DND-41 (cell line): Measurements from ENCODE around the gene NPPA.

Experiments used
- EZH2 ChIP-seq: IDR thresholded peaks from 3 replicates; pipeline ENCODE4 v1.6.1; 2012; ENCODE audit warnings: borderline replicate concordance, low read depth, mild to moderate bottlenecking, moderate library complexity, low read length, inconsistent platforms; ENCODE audit not compliant: severe bottlenecking
- TF ChIP-seq, protein P1 (sequence below): IDR thresholded peaks from 2 replicates; pipeline ENCODE4 v1.5.1; 2012; ENCODE audit warnings: borderline replicate concordance, low read length, moderate library complexity, mild to moderate bottlenecking; ENCODE audit not compliant: poor library complexity, severe bottlenecking; ENCODE audit errors: extremely low read depth

DNA sequence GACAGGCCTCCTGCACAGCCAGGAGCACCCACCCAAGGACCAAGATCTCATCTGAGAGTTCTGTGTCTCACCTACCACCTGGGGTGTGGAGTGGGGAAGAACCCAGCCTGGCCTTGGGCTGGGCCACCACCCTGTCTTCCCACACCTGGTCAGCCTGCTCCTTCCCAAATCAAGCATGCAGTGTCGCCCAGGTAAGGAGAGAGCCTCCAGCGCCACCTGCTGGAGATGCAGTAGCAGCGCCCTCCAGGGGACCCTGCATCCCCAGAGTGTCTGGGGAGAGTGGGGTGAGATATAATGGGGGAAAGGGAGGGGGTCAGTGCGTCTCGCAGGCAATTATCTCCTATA is 46.3 kb upstream of the NPPA start:
- TF ChIP-seq, protein P1, sequence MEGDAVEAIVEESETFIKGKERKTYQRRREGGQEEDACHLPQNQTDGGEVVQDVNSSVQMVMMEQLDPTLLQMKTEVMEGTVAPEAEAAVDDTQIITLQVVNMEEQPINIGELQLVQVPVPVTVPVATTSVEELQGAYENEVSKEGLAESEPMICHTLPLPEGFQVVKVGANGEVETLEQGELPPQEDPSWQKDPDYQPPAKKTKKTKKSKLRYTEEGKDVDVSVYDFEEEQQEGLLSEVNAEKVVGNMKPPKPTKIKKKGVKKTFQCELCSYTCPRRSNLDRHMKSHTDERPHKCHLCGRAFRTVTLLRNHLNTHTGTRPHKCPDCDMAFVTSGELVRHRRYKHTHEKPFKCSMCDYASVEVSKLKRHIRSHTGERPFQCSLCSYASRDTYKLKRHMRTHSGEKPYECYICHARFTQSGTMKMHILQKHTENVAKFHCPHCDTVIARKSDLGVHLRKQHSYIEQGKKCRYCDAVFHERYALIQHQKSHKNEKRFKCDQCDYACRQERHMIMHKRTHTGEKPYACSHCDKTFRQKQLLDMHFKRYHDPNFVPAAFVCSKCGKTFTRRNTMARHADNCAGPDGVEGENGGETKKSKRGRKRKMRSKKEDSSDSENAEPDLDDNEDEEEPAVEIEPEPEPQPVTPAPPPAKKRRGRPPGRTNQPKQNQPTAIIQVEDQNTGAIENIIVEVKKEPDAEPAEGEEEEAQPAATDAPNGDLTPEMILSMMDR: peak; percentile 96
- no peak for TF ChIP-seq EZH2
